HepG2 (cell line): ENCODE data around the gene DOK4. TPM values are rescaled to one million over a fixed set of nuclear protein-coding genes. Genes with fewer than 3 reads are reported as not detected.
A peak's percentile ranks its signal among the peaks of the same experiment; 100 is the strongest.

Experiments
- BHLHE40 ChIP-seq: IDR thresholded peaks from 2 replicates; pipeline ENCODE4 v1.6.1; 2011; ENCODE audit warnings: low read length, improper control_type of control experiment
- CBFB ChIP-seq: sonication (generic); formaldehyde crosslinking; IDR thresholded peaks from 2 replicates; pipeline ENCODE4 v1.4.0; 2020; ENCODE audit warnings: missing genetic modification reagents
- CEBPB ChIP-seq: IDR thresholded peaks from 2 replicates; pipeline ENCODE4 v1.6.1; 2011; ENCODE audit warnings: low read depth, low read length, improper control_type of control experiment, borderline replicate concordance
- DMAP1 ChIP-seq: IDR thresholded peaks from 2 replicates; pipeline ENCODE4 v1.6.1; 2016
- EP300 ChIP-seq, 3 experiments: sonication (generic) in 1 of 3; formaldehyde crosslinking in 1 of 3; IDR thresholded peaks; 2 replicates each; pipeline versions ENCODE4 v1.5.1 to v1.6.1; 2011 to 2020; ENCODE audit warnings: low read depth in 2 of 3, low read length in 2 of 3, borderline replicate concordance in 1 of 3, improper control_type of control experiment in 1 of 3, mild to moderate bottlenecking in 1 of 3, missing genetic modification reagents in 1 of 3, moderate library complexity in 1 of 3
- GZF1 ChIP-seq: sonication (generic); formaldehyde crosslinking; IDR thresholded peaks from 2 replicates; pipeline ENCODE4 v1.5.1; 2020; ENCODE audit warnings: mild to moderate bottlenecking, missing genetic modification reagents
- HDAC2 ChIP-seq: sonication (generic); formaldehyde crosslinking; IDR thresholded peaks from 2 replicates; pipeline ENCODE4 v1.4.0; 2020; ENCODE audit warnings: missing genetic modification reagents
- KDM5B ChIP-seq: sonication (generic); formaldehyde crosslinking; IDR thresholded peaks from 2 replicates; pipeline ENCODE4 v1.4.0; 2020; ENCODE audit warnings: missing genetic modification reagents, mild to moderate bottlenecking, borderline replicate concordance
- MIER3 ChIP-seq: IDR thresholded peaks from 2 replicates; pipeline ENCODE4 v1.6.1; 2016; ENCODE audit warnings: missing compliant biosample characterization, borderline replicate concordance
- MTA1 ChIP-seq: sonication (generic); formaldehyde crosslinking; IDR thresholded peaks from 2 replicates; pipeline ENCODE4 v1.4.0; 2020; ENCODE audit warnings: missing genetic modification reagents, mild to moderate bottlenecking, borderline replicate concordance
- MXI1 ChIP-seq: IDR thresholded peaks from 3 replicates; pipeline ENCODE4 v1.6.1; 2012; ENCODE audit warnings: low read depth, low read length, inconsistent platforms, borderline replicate concordance
- NR1H2 ChIP-seq: sonication (generic); formaldehyde crosslinking; IDR thresholded peaks from 2 replicates; pipeline ENCODE4 v1.8.1; 2022; ENCODE audit warnings: low read depth, missing genetic modification reagents, borderline replicate concordance
- RXRA ChIP-seq: sonication (generic); formaldehyde crosslinking; IDR thresholded peaks from 2 replicates; pipeline ENCODE4 v1.5.1; 2020; ENCODE audit warnings: missing genetic modification reagents
- ZFP36L1 ChIP-seq: sonication (generic); formaldehyde crosslinking; IDR thresholded peaks from 2 replicates; pipeline ENCODE4 v1.8.0; 2022; ENCODE audit warnings: mild to moderate bottlenecking, missing genetic modification reagents, moderate library complexity
- ZNF383 ChIP-seq: sonication (generic); formaldehyde crosslinking; IDR thresholded peaks from 2 replicates; pipeline ENCODE4 v1.4.0; 2020; ENCODE audit warnings: missing genetic modification reagents, mild to moderate bottlenecking, borderline replicate concordance
- ZNF501 ChIP-seq: sonication (generic); formaldehyde crosslinking; IDR thresholded peaks from 2 replicates; pipeline ENCODE4 v1.5.1; 2020; ENCODE audit warnings: mild to moderate bottlenecking, moderate library complexity, missing genetic modification reagents
- ZNF747 ChIP-seq: sonication (generic); formaldehyde crosslinking; IDR thresholded peaks from 2 replicates; pipeline ENCODE4 v1.8.1; 2023; ENCODE audit warnings: missing genetic modification reagents, mild to moderate bottlenecking, borderline replicate concordance
- polyA plus RNA-seq, 8 experiments: library from polyadenylated mRNA; depleted of rRNA in 3 of 8; stranded (reverse) in 7 of 8; unstranded in 1 of 8; fragments of >200 nt; fragmentation: Illumina TruSeq in 4 of 8; extraction: Trizol in 4 of 8; gene quantifications; 2 replicates each; pipeline versions ENCODE4 v1.2.1 to v1.2.3, GENCODE V29; 2011 to 2016; ENCODE audit warnings: low read depth in 4 of 8, missing spikeins in 1 of 8, mixed read lengths in 1 of 8; ENCODE audit not compliant: insufficient read depth in 1 of 8
- total RNA-seq, 5 experiments: library from RNA; depleted of rRNA; stranded (reverse); fragments of >200 nt; fragmentation: Illumina TruSeq; extraction: Trizol; gene quantifications; 2 replicates each; pipeline ENCODE4 v1.2.3, GENCODE V29; 2016; ENCODE audit warnings: low read depth in 1 of 5
- TF ChIP-seq, protein P1 (sequence below): sonication (generic); formaldehyde crosslinking; IDR thresholded peaks from 2 replicates; pipeline ENCODE4 v1.4.0; 2020; ENCODE audit warnings: mild to moderate bottlenecking, missing genetic modification reagents
- TF ChIP-seq, protein P2 (sequence below): sonication (generic); formaldehyde crosslinking; IDR thresholded peaks from 2 replicates; pipeline ENCODE4 v1.8.1; 2023; ENCODE audit warnings: missing genetic modification reagents, mild to moderate bottlenecking, borderline replicate concordance
- TF ChIP-seq, protein P3 (sequence below): sonication (generic); formaldehyde crosslinking; IDR thresholded peaks from 2 replicates; pipeline ENCODE4 v1.5.0; 2020; ENCODE audit warnings: missing genetic modification reagents
- TF ChIP-seq, protein P4 (sequence below): sonication (generic); formaldehyde crosslinking; IDR thresholded peaks from 2 replicates; pipeline ENCODE4 v1.5.0; 2020; ENCODE audit warnings: missing genetic modification reagents, mild to moderate bottlenecking, borderline replicate concordance
- TF ChIP-seq, protein P5 (sequence below): sonication (generic); formaldehyde crosslinking; IDR thresholded peaks from 2 replicates; pipeline ENCODE4 v1.4.0; 2020; ENCODE audit warnings: mild to moderate bottlenecking, missing genetic modification reagents

Gene DOK4
- total and polyA plus RNA-seq, 2 of the 13 experiments (the other 11 are each of a cell fraction or from before 2014, with no cell fraction given) = 52.7 to 70.0 TPM

DNA sequence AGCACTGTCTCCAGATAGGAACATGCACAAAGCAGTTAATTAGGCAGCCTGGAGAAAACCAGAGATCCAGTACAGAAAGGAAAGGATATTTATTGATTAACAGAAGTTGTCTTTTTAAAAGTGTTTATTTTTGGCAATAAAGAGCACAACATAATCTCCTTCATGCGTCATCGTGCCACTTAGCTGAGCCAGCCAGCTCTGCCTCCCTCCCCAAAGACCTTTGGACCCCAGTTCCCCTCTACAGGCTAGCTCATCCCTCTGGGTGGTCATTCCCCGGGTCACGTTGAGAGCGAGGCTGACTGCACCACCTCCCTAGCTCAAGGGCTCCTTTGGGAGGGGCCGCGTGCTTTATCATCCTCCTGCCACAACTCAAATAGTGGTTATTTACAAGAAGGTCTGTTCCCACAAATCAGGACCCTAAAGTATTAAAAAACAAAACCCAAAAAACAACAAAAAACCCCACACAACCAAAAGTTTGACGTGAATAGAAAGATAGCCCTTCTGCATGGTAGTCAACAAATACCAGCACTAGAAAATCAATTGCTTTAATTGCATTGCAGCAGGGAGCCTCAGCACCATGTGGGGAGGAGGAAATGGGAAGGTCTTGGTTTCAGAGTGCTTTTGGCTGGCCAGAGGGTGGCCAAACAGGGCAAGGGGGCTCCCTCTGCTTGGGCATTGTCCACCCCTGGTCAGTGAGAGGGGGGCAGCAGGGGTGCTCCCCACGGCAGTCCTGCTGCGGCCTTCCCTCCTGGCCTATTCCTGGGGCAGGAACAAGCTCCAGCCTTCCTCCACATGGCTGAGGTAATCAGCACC, 14.2 kb downstream of the DOK4 start (continued):
- TF ChIP-seq, protein P1, sequence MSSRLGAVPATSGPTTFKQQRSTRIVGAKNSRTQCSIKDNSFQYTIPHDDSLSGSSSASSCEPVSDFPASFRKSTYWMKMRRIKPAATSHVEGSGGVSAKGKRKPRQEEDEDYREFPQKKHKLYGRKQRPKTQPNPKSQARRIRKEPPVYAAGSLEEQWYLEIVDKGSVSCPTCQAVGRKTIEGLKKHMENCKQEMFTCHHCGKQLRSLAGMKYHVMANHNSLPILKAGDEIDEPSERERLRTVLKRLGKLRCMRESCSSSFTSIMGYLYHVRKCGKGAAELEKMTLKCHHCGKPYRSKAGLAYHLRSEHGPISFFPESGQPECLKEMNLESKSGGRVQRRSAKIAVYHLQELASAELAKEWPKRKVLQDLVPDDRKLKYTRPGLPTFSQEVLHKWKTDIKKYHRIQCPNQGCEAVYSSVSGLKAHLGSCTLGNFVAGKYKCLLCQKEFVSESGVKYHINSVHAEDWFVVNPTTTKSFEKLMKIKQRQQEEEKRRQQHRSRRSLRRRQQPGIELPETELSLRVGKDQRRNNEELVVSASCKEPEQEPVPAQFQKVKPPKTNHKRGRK (CRISPR knock-in tag) = 0 out of 2 replicates have a peak, but pooled peaks have one; percentile 74
- TF ChIP-seq, protein P2, sequence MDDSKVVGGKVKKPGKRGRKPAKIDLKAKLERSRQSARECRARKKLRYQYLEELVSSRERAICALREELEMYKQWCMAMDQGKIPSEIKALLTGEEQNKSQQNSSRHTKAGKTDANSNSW (CRISPR knock-in tag) = no peak; the same call in 1 of the 2 replicates
- TF ChIP-seq MTA1 (CRISPR knock-in tag) (peak; percentile 53; the same call in 1 of the 2 replicates), KDM5B (CRISPR knock-in tag) (no peak; the same call in 1 of the 2 replicates), HDAC2 (CRISPR knock-in tag) (peak; percentile 77; the same call in 1 of the 2 replicates), ZFP36L1 (CRISPR knock-in tag) (peak; percentile 55; the same call in 1 of the 2 replicates), RXRA (peak; percentile 76; the same call in 1 of the 2 replicates), ZNF747 (CRISPR knock-in tag) (0 out of 2 replicates have a peak, but pooled peaks have one; percentile 60), EP300 (IDR thresholded peaks at IDR 0.05; ENCODE audit: low read depth in 2 of 2, low read length in 2 of 2) (peak in 1 of 2 experiments; percentile 78; a peak in 2 of 4 replicates), EP300 (CRISPR knock-in tag; IDR thresholded peaks at IDR 0.05; ENCODE audit: borderline replicate concordance) (no peak), MIER3 (peak; percentile 77; the same call in 1 of the 2 replicates), ZNF383 (no peak), BHLHE40 (peak; percentile 55), CBFB (no peak), MXI1 (peak; percentile 62; the same call in 1 of the 3 replicates), ZNF501 (CRISPR knock-in tag) (peak; percentile 65), DMAP1 (CRISPR knock-in tag) (peak; percentile 80), NR1H2 (CRISPR knock-in tag) (no peak), GZF1 (peak; percentile 89), CEBPB (no peak)
- TF ChIP-seq, protein P3, sequence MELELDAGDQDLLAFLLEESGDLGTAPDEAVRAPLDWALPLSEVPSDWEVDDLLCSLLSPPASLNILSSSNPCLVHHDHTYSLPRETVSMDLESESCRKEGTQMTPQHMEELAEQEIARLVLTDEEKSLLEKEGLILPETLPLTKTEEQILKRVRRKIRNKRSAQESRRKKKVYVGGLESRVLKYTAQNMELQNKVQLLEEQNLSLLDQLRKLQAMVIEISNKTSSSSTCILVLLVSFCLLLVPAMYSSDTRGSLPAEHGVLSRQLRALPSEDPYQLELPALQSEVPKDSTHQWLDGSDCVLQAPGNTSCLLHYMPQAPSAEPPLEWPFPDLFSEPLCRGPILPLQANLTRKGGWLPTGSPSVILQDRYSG (CRISPR knock-in tag) = 0 out of 2 replicates have a peak, but pooled peaks have one; percentile 23
- TF ChIP-seq, protein P4, sequence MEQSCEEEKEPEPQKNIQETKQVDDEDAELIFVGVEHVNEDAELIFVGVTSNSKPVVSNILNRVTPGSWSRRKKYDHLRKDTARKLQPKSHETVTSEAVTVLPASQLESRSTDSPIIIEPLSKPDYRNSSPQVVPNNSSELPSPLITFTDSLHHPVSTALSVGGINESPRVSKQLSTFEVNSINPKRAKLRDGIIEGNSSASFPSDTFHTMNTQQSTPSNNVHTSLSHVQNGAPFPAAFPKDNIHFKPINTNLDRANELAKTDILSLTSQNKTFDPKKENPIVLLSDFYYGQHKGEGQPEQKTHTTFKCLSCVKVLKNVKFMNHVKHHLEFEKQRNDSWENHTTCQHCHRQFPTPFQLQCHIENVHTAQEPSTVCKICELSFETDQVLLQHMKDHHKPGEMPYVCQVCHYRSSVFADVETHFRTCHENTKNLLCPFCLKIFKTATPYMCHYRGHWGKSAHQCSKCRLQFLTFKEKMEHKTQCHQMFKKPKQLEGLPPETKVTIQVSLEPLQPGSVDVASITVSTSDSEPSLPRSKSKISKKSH = 0 out of 2 replicates have a peak, but pooled peaks have one; percentile 11
- TF ChIP-seq, protein P5, sequence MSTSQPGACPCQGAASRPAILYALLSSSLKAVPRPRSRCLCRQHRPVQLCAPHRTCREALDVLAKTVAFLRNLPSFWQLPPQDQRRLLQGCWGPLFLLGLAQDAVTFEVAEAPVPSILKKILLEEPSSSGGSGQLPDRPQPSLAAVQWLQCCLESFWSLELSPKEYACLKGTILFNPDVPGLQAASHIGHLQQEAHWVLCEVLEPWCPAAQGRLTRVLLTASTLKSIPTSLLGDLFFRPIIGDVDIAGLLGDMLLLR (CRISPR knock-in tag) = no peak
